ENCODE data around the gene SEC61G.

Gene SEC61G

DNA sequence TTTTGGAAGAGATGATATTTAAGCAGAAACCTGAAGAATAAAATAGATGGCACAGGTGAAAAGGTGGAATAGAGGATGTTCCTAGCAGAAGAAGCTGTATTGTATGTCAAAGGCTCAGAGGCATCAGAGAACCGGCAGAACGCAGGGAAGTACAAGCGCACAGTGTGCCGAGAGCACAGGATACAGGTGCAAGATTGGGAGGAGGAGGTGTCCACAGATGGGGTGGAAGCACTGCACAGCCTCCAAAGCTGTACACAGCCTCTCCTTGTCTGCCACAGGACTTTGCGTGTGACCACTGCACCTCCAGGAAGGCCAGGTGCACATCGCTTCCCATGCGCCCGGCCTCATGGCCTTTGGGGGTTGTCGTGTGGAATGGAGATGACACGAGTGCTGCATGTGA lies 23.3 kb upstream of the SEC61G start:
- Histone ChIP-seq H3K27me3 (ENCODE audit: low read depth, low read length) (no peaks in the 10 kb centered on the region; the same call in 1 of the 2 replicates), H3K9me3 (ENCODE audit: insufficient read depth, low read length) (no peaks in the 10 kb centered on the region), H3K4me3 (ENCODE audit: low read length) (no peak overlapping the region), H2AFZ (ENCODE audit: low read depth, low read length) (no peak overlapping the region), H3K27ac (ENCODE audit: low read length) (no peak overlapping the region), H3K36me3 (replicated peaks; ENCODE audit: low read depth, low read length) (no peaks in the 10 kb centered on the region), H3K9ac (ENCODE audit: low read length) (no peak overlapping the region), H3K4me1 (ENCODE audit: low read length) (peaks cover 8% of the 10 kb centered on the region), H3K79me2 (ENCODE audit: low read length) (no peaks in the 10 kb centered on the region), H3K4me2 (ENCODE audit: low read length) (no peak overlapping the region), H4K20me1 (ENCODE audit: insufficient read depth, low read length) (no peaks in the 10 kb centered on the region)
- TF ChIP-seq, protein P1, sequence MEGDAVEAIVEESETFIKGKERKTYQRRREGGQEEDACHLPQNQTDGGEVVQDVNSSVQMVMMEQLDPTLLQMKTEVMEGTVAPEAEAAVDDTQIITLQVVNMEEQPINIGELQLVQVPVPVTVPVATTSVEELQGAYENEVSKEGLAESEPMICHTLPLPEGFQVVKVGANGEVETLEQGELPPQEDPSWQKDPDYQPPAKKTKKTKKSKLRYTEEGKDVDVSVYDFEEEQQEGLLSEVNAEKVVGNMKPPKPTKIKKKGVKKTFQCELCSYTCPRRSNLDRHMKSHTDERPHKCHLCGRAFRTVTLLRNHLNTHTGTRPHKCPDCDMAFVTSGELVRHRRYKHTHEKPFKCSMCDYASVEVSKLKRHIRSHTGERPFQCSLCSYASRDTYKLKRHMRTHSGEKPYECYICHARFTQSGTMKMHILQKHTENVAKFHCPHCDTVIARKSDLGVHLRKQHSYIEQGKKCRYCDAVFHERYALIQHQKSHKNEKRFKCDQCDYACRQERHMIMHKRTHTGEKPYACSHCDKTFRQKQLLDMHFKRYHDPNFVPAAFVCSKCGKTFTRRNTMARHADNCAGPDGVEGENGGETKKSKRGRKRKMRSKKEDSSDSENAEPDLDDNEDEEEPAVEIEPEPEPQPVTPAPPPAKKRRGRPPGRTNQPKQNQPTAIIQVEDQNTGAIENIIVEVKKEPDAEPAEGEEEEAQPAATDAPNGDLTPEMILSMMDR (IDR thresholded peaks at IDR 0.05; ENCODE audit: low read depth, low read length) = no peak
- TF ChIP-seq EZH2phosphoT487 (IDR thresholded peaks at IDR 0.05; ENCODE audit: low read depth) = no peak

DNA sequence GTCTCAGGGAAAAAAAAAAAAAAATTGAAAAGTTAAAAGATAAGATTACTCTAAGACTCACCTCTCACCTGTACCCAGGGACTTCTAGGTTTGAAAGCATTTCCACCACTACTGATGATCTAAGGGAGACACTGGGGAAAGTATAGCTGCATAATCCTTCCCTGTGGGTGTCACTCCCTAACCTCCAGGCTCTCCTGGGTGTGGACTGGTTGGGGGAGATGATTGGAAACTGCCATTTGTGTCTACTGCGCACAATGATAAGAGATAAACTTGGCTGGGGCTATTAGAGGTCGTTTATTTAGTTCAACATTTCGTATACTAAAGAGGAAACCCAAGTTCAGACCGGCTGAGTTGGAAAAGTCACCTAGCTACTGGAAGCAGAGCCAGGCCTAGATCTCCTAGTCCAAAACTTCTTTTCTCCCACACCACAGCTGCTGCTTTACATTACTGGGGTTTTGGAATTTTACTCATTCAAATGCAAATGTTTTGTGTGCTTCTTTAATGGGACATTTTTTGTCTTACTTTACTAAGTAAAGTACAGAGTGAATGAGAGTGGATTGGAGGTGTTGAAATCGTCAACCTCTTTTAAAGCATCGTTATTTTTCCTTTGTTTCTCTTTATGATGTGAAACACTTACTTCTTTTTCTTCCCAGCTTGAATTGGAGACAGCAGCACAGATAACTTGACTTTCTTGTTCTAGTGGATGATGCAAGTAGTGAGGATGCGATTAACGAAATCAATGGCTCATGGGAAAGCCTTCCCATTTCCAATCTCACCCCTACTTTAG lies 22.3 kb upstream of the SEC61G start:
- Histone ChIP-seq H3K79me2 (ENCODE audit: low read length) (no peaks in the 10 kb centered on the region), H3K4me2 (ENCODE audit: low read length) (no peak overlapping the region), H3K27me3 (ENCODE audit: low read depth, low read length) (no peaks in the 10 kb centered on the region; the same call in 1 of the 2 replicates), H3K4me1 (ENCODE audit: low read length) (peaks cover 8% of the 10 kb centered on the region), H3K4me3 (ENCODE audit: low read length) (no peak overlapping the region), H3K9me3 (ENCODE audit: insufficient read depth, low read length) (no peaks in the 10 kb centered on the region), H3K36me3 (replicated peaks; ENCODE audit: low read depth, low read length) (no peaks in the 10 kb centered on the region), H3K27ac (ENCODE audit: low read length) (no peak overlapping the region), H4K20me1 (ENCODE audit: insufficient read depth, low read length) (no peaks in the 10 kb centered on the region), H3K9ac (ENCODE audit: low read length) (no peak overlapping the region), H2AFZ (ENCODE audit: low read depth, low read length) (no peak overlapping the region)
- TF ChIP-seq EZH2phosphoT487 (IDR thresholded peaks at IDR 0.05; ENCODE audit: low read depth) = no peak
- TF ChIP-seq, protein P1 (IDR thresholded peaks at IDR 0.05; ENCODE audit: low read depth, low read length) = no peak

DNA sequence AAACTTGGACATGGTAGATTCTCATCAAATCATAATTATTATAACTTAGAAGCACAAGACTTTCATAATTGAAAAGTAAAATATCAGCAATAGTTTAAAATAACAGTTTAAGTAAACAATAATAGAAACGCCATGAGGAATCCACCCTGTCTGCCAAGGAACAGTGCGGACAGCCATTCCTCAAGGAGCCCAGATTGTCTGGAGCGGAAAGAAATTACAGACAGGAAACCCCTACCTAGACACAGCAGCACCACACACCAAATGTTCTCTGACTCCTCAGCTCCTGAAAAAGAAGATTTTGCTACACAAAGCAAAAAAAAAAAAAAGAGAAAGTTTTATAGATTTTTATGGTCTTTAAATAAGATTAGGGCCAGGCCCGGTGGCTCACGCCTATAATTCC lies 21.5 kb upstream of the SEC61G start:
- no peaks in the 10 kb centered on the region; the same call in 1 of the 2 replicates for H3K27me3 ChIP-seq (ENCODE audit: low read depth, low read length)
- H3K9ac ChIP-seq (ENCODE audit: low read length) = no peak overlapping the region
- no peak overlapping the region for H3K4me3 ChIP-seq (ENCODE audit: low read length)
- no peak overlapping the region for H3K27ac ChIP-seq (ENCODE audit: low read length)
- H2AFZ ChIP-seq (ENCODE audit: low read depth, low read length) = no peak overlapping the region
- H3K79me2 ChIP-seq (ENCODE audit: low read length) = no peaks in the 10 kb centered on the region
- no peaks in the 10 kb centered on the region for H4K20me1 ChIP-seq (ENCODE audit: insufficient read depth, low read length)
- H3K36me3 ChIP-seq (replicated peaks; ENCODE audit: low read depth, low read length) = no peaks in the 10 kb centered on the region
- no peaks in the 10 kb centered on the region for H3K9me3 ChIP-seq (ENCODE audit: insufficient read depth, low read length)
- peaks cover 8% of the 10 kb centered on the region for H3K4me1 ChIP-seq (ENCODE audit: low read length)
- TF ChIP-seq, protein P1 (IDR thresholded peaks at IDR 0.05; ENCODE audit: low read depth, low read length) = no peak
- no peak for TF ChIP-seq EZH2phosphoT487 (IDR thresholded peaks at IDR 0.05; ENCODE audit: low read depth)
- no peak overlapping the region for H3K4me2 ChIP-seq (ENCODE audit: low read length)

DNA sequence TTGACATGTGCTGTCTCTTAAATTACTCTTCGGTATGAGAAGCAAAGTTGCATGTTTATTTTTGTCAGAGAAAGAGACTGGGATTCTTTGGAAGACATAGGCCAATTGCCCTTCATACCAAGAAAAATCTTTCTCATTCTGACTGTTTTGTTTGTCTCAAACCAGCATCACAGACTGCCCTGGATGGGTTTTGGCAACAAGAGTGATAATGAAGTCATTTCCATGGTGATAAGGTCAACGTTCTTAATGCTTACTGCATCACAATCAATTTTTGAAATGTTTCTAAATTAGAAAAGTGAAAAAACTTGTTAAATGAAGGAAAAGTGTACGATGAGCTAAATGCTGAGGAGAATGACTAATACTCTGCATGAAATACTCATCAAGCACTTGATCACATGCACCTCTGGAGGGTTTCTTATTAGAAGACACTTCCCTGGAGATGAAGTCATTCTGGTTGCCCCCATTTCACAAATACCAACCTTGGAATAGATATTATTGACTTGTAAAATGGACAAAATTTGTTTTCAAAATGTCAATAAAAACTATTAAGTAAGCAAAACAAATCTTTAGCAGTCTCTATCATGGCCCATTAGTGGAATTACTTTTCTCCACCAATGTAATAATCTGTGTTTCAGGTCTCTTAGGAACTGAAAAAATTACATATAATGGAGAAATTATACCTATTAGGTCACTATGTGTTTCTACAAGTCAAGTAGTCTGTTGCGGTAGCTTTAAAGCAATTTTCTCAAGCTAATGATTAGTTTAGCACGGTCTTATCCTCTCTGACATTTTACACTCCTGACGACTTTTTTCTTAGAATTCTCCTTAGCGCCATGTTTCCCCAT lies 19.9 kb upstream of the SEC61G start:
- H3K4me2 ChIP-seq (ENCODE audit: low read length) = no peak overlapping the region
- no peaks in the 10 kb centered on the region for H3K79me2 ChIP-seq (ENCODE audit: low read length)

More for the DNA sequence above, 19.9 kb upstream of the SEC61G start:
- H2AFZ ChIP-seq (ENCODE audit: low read depth, low read length) = no peak overlapping the region
- H3K9me3 ChIP-seq (ENCODE audit: insufficient read depth, low read length) = no peaks in the 10 kb centered on the region
- no peaks in the 10 kb centered on the region for H3K36me3 ChIP-seq (replicated peaks; ENCODE audit: low read depth, low read length)
- H3K27ac ChIP-seq (ENCODE audit: low read length) = no peak overlapping the region
- H3K9ac ChIP-seq (ENCODE audit: low read length) = no peak overlapping the region
- no peaks in the 10 kb centered on the region for H4K20me1 ChIP-seq (ENCODE audit: insufficient read depth, low read length)
- TF ChIP-seq EZH2phosphoT487 (IDR thresholded peaks at IDR 0.05; ENCODE audit: low read depth) = no peak
- TF ChIP-seq, protein P1 (IDR thresholded peaks at IDR 0.05; ENCODE audit: low read depth, low read length) = no peak
- no peak overlapping the region for H3K4me3 ChIP-seq (ENCODE audit: low read length)
- H3K27me3 ChIP-seq (ENCODE audit: low read depth, low read length) = no peaks in the 10 kb centered on the region; the same call in 1 of the 2 replicates
- H3K4me1 ChIP-seq (ENCODE audit: low read length) = peaks cover 3% of the 10 kb centered on the region

Measured in OCI-LY3 (cell line).